Activated naive CD8-positive, alpha-beta T cell treated with anti-CD3 and anti-CD28 coated beads, Interleukin-2, amount 50 U/mL, for 24 hours (primary cell): ENCODE measurements around the gene SND1.

Source experiments
- ATAC-seq: fragments of 150-1000 bp; cut with Tn5 transposase; one replicate; pipeline ENCODE4 v1.10.0; 2021
- DNase-seq: peaks from one replicate; pipeline ENCODE4 v3.0.0; 2021
- H3K27ac Mint-ChIP-seq: one replicate; pipeline ENCODE4 v1.8.0; 2021; ENCODE audit warnings: mild to moderate bottlenecking, mixed read lengths
- H3K27me3 Mint-ChIP-seq: one replicate; pipeline ENCODE4 v1.8.0; 2021; ENCODE audit warnings: mixed read lengths
- H3K36me3 Mint-ChIP-seq: one replicate; pipeline ENCODE4 v1.8.0; 2021; ENCODE audit warnings: low read depth, mixed read lengths
- H3K4me1 Mint-ChIP-seq: one replicate; pipeline ENCODE4 v1.8.0; 2021; ENCODE audit warnings: mixed read lengths
- H3K4me3 Mint-ChIP-seq: one replicate; pipeline ENCODE4 v1.8.0; 2021; ENCODE audit warnings: mild to moderate bottlenecking, moderate library complexity, mixed read lengths
- H3K9me3 Mint-ChIP-seq: one replicate; pipeline ENCODE4 v1.8.0; 2021; ENCODE audit warnings: mixed read lengths

SND1 gene

DNA sequence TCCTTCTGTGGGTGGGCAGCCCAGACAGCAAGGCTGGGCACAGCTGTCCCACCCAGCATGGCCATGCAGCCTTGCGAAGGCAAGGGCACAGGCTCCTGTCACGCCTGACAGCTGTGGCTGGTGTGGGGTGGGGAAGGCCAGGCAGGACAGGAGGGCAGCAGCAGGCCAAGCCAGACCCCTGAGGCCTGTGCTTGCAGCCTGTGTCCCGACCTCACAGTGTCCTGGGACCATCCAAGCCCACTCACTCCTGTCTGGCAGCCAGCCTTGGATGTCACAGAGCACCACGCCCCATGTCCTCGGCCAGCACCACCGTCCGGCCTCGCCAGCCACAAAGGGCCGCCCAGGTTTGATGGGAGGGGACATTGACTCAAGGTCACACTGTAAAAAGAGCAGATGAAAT is 464.7 kb downstream of the SND1 start:
- Mint-ChIP-seq H3K36me3 (no peaks in the 10 kb centered on the region), H3K27me3 (no peaks in the 10 kb centered on the region), H3K4me3 (no peak overlapping the region), H3K9me3 (no peaks in the 10 kb centered on the region), H3K4me1 (peaks cover 11% of the 10 kb centered on the region), H3K27ac (no peak overlapping the region)
- DNase-seq = no peak
- no peak for ATAC-seq

DNA sequence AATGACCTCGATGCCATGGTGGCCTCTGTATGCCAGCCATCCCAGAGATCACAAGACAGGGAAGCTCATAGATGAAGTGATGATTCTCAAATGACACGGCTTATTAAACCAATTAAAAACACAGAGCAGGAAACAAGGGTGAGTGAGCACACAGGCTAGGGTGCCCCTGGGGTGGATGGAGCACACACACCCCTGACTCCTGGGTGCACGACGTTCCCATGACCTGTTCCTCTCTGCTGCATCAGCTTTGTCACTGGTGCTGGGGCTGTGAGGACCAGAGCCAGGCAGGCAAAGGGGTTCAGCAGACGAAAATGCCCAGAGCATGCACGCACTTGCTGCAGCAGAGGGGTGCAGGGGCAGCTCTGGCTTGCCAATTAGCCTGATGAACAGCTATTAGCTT is 465.7 kb downstream of the SND1 start:
- Mint-ChIP-seq H3K36me3 (no peaks in the 10 kb centered on the region), H3K9me3 (no peaks in the 10 kb centered on the region), H3K4me1 (peaks cover 2% of the 10 kb centered on the region), H3K27ac (no peak overlapping the region), H3K27me3 (no peaks in the 10 kb centered on the region), H3K4me3 (no peak overlapping the region)
- DNase-seq = no peak
- ATAC-seq = no peak

DNA sequence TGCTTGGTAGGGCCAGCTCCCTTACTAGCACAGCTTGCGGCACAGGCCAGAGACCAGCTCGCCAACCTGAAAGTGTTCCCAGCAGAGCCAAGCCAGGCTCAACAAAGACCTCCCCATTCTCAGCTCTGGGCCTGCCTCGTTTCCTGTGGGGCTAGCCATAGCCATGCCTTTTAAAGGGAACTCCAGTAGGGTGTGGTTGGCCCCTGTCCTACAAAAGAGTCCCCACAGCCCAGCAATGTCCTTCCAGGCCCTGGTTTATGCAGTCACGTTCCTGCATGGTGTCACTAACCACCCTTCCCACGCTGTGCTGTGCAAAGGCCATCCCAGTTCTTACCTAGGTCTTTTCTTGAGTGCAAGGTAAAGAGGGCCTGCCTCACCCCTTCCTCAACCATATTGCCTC is 467.0 kb downstream of the SND1 start:
- no peaks in the 10 kb centered on the region for H3K27me3 Mint-ChIP-seq
- ATAC-seq (no peak), DNase-seq (no peak)
- no peaks in the 10 kb centered on the region for H3K9me3 Mint-ChIP-seq
- no peaks in the 10 kb centered on the region for H3K36me3 Mint-ChIP-seq
- H3K4me3 Mint-ChIP-seq = no peak overlapping the region
- H3K4me1 Mint-ChIP-seq = no peaks in the 10 kb centered on the region
- no peak overlapping the region for H3K27ac Mint-ChIP-seq

DNA sequence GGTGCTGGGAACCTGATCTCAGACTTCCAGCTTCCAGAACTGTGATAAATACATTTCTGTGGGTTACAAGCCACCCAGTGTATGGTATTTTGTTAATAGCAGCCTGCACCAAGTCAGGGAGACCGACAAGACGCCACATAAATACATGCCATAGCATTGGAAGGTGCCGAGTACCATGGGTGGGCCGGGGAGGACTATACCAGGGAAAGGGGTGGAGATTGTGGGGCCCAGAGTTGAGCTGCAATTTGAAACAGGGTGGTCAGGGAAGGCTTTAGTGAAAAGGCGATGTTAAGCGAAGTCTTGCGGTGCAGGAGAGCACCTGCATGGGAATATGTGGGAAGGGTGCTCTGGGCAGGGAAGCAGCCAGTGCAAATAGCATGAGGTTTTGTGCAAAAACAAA is 468.1 kb downstream of the SND1 start:
- ATAC-seq (no peak), DNase-seq (no peak)
- H3K9me3 Mint-ChIP-seq = no peaks in the 10 kb centered on the region
- peaks cover 5% of the 10 kb centered on the region for H3K4me1 Mint-ChIP-seq
- no peak overlapping the region for H3K4me3 Mint-ChIP-seq
- no peaks in the 10 kb centered on the region for H3K27me3 Mint-ChIP-seq
- H3K36me3 Mint-ChIP-seq = no peaks in the 10 kb centered on the region
- H3K27ac Mint-ChIP-seq = no peak overlapping the region

DNA sequence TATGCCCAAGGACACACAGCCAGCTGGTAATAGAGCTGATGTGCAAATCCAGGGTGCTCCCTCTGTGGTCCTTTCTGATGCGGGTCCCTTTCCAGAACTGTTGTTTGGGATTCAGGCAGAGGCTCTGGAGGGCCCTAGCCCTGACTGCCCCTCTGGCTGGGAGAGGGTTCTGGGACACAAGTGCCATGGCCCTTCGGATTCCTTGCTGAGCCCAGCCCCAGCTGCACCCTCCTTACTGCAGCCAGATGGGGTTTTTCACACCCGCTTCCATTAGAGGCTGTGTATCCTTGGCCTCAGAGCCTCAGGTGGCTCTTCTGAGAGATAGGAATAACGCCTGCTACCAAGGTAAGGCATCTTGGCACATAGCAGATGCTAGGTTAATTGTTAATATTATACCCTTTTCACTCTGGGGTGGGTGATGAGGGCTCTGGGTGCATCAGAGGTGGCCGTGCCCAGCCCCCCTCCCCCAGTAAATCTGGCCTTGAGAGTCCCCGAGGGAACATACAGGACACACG is 469.0 kb downstream of the SND1 start:
- H3K9me3 Mint-ChIP-seq = no peaks in the 10 kb centered on the region
- DNase-seq = no peak

GRCh38 chr7:128121711-128122530 is 469.9 kb downstream of the SND1 start:
- Mint-ChIP-seq H3K9me3 (no peaks in the 10 kb centered on the region), H3K36me3 (no peaks in the 10 kb centered on the region), H3K27ac (no peak overlapping the region), H3K4me1 (peaks cover 6% of the 10 kb centered on the region), H3K27me3 (no peaks in the 10 kb centered on the region), H3K4me3 (no peak overlapping the region)
- DNase-seq (no peak), ATAC-seq (no peak)

More for the DNA sequence above, 469.0 kb downstream of the SND1 start:
- Mint-ChIP-seq H3K27me3 (no peaks in the 10 kb centered on the region), H3K27ac (no peak overlapping the region), H3K36me3 (no peaks in the 10 kb centered on the region), H3K4me1 (peaks cover 6% of the 10 kb centered on the region), H3K4me3 (no peak overlapping the region)
- ATAC-seq = no peak

GRCh38 chr7:128122576-128123290 is 470.7 kb downstream of the SND1 start:
- DNase-seq = no peak
- H3K9me3 Mint-ChIP-seq = no peaks in the 10 kb centered on the region
- no peak overlapping the region for H3K4me3 Mint-ChIP-seq
- no peak overlapping the region for H3K27ac Mint-ChIP-seq
- no peaks in the 10 kb centered on the region for H3K36me3 Mint-ChIP-seq
- H3K4me1 Mint-ChIP-seq = peaks cover 6% of the 10 kb centered on the region
- no peak for ATAC-seq
- H3K27me3 Mint-ChIP-seq = no peaks in the 10 kb centered on the region

DNA sequence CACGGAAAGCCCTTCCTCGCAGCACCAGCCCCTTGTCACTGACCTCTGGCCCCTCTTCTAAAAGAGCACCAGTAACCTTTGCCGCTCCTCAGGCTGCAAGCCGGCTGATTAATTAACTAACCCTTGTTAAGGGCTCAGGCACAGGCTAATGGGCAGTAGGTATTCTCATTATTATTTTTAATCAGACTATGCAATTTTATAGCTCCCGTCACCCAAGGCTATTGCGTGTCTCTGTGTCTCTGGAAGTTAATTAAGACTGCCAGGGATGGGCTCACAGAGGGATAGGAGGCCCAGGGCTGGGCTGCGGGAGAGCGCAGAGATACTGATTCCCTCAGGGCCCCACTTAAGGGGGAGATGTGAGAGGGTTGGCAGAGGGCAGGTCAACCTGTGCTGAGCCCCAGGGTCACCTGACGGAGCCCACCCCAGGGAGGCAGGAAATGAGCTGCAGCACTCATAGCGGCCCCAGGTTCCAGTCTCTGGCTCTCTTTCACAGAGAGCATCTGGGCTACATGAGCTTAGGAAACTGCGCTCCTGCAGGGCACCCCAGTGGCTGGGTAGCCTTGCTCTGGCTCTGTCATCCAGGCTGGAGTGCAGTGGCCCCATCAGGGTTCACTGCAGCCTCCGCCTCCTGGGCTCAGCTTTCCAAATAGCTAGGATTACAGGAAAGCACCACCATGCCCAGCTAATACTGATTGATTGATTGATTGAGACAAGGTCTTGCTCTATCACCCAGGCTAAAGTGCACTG is 471.5 kb downstream of the SND1 start:
- Mint-ChIP-seq H3K36me3 (no peaks in the 10 kb centered on the region), H3K27me3 (no peaks in the 10 kb centered on the region), H3K4me1 (peaks cover 6% of the 10 kb centered on the region), H3K27ac (no peak overlapping the region), H3K9me3 (no peaks in the 10 kb centered on the region), H3K4me3 (no peak overlapping the region)
- ATAC-seq (no peak), DNase-seq (no peak)

- peaks cover 6% of the 10 kb centered on the region for H3K4me1 Mint-ChIP-seq
- DNase-seq (no peak), ATAC-seq (no peak)
- H3K9me3 Mint-ChIP-seq = no peaks in the 10 kb centered on the region
- H3K27me3 Mint-ChIP-seq = no peaks in the 10 kb centered on the region
- H3K36me3 Mint-ChIP-seq = no peaks in the 10 kb centered on the region
- H3K27ac Mint-ChIP-seq = no peak overlapping the region
- no peak overlapping the region for H3K4me3 Mint-ChIP-seq
These were observed 472.8 kb downstream of the SND1 start for GRCh38 chr7:128124786-128125185.

- Mint-ChIP-seq H3K4me3 (no peak overlapping the region), H3K9me3 (no peaks in the 10 kb centered on the region), H3K27ac (no peak overlapping the region), H3K36me3 (no peaks in the 10 kb centered on the region), H3K4me1 (peaks cover 6% of the 10 kb centered on the region), H3K27me3 (no peaks in the 10 kb centered on the region)
- no peak for ATAC-seq
- DNase-seq = no peak
These were observed 473.8 kb downstream of the SND1 start for GRCh38 chr7:128125816-128126215.

DNA sequence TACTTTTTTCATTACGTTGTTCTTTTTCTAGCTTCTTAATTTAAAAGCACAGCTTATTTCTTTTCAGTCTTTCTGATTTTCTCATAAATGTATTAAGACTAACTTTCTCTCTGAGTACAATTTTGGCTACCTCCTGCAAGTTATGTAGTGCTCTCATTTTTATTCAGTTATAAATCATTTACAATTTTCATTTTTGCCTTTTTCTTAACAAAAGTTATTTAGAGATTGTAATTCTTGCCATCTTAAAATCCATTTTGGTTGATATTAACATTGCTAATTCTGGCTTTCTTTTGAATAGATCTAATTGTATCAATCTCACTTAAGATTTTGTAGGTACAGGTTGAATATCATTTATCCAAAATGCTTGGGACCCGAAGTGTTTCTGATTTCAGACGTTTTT is 476.4 kb downstream of the SND1 start:
- Mint-ChIP-seq H3K27me3 (peaks cover 4% of the 10 kb centered on the region), H3K27ac (no peak overlapping the region), H3K36me3 (no peaks in the 10 kb centered on the region), H3K4me3 (no peak overlapping the region), H3K9me3 (no peaks in the 10 kb centered on the region), H3K4me1 (peaks cover 6% of the 10 kb centered on the region)
- ATAC-seq = no peak
- no peak for DNase-seq

GRCh38 chr7:128129224-128129864 is 477.4 kb downstream of the SND1 start:
- ATAC-seq (no peak), DNase-seq (no peak)
- no peak overlapping the region for H3K4me3 Mint-ChIP-seq
- H3K9me3 Mint-ChIP-seq = no peaks in the 10 kb centered on the region
- H3K36me3 Mint-ChIP-seq = no peaks in the 10 kb centered on the region
- H3K27me3 Mint-ChIP-seq = peaks cover 12% of the 10 kb centered on the region
- H3K27ac Mint-ChIP-seq = no peak overlapping the region
- H3K4me1 Mint-ChIP-seq = peaks cover 8% of the 10 kb centered on the region

DNA sequence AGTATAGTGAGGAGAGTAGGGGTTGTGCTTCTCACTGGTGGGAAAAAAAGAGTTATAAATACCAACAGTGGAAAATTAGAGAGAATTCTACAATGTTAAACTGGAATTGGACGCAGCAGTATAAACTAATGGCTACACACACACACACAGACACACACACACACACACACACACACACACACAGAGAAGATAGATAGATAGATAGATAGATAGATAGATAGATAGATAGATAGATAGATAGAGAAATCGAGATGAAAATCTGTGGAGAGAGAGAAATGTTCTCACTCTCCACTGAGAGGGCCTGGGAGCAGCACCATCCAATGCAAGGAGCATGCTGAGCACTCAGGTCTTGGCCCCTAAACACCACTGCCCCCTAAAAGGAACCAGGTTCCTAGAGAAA is 479.1 kb downstream of the SND1 start:
- Mint-ChIP-seq H3K4me1 (peaks cover 14% of the 10 kb centered on the region), H3K27me3 (peaks cover 21% of the 10 kb centered on the region), H3K9me3 (no peaks in the 10 kb centered on the region), H3K4me3 (no peak overlapping the region), H3K27ac (no peak overlapping the region), H3K36me3 (peaks cover 4% of the 10 kb centered on the region)
- DNase-seq (no peak), ATAC-seq (no peak)

DNA sequence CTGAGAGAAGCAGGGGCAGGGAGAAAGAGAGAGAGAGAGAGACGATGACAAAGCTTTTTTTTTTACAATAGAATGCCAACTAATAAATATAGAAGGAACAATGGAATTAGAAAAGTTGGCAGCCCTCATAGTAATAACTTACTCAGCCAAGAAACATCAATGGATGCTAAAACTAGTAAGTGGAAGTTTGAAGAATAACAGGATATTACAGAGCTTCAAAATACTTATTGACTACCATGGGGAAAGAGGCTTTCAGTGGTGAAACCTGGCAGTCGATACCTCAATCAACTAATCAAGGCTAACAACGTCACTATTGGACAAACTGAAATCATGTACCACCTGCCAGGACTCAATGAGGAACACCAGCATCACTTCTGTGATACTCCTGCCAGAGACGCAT is 479.7 kb downstream of the SND1 start:
- no peak for DNase-seq

More for the DNA sequence above, 479.7 kb downstream of the SND1 start:
- Mint-ChIP-seq H3K4me1 (peaks cover 16% of the 10 kb centered on the region), H3K4me3 (no peak overlapping the region), H3K9me3 (no peaks in the 10 kb centered on the region), H3K27me3 (peaks cover 21% of the 10 kb centered on the region), H3K36me3 (peaks cover 4% of the 10 kb centered on the region), H3K27ac (no peak overlapping the region)
- no peak for ATAC-seq
